HEK293 (cell line): ENCODE measurements around the gene DHRS7C.

Source experiments
- CTCF ChIA-PET: fragments of 350-600 bp; formaldehyde crosslinking; extraction: SDS; loops from one replicate; lab custom pipeline; 2021; ENCODE audit warnings: antibody characterized with exemption; lab: Yijun Ruan, JAX
- POLR2A ChIA-PET: fragments of 300-600 bp; formaldehyde crosslinking; extraction: SDS; loops from one replicate; lab custom pipeline; 2020; ENCODE audit warnings: antibody characterized with exemption, inconsistent platforms; lab: Yijun Ruan, JAX
- H3K27ac ChIP-seq: fragments of 200-500 bp; sonication (Bioruptor generic); 2 replicates; pipeline ENCODE4 v1.5.1; 2014; ENCODE audit warnings: low read depth, low read length, control low read depth, inconsistent platforms; ENCODE audit errors: extremely low read depth
- H3K36me3 ChIP-seq, 2 experiments: fragments of 200-500 bp in 1 of 2; sonication (Bioruptor generic) in 1 of 2; 1 replicate in 1 of 2; 2 replicates in 1 of 2; pipeline ENCODE4 v1.5.1; 2014 to 2017; ENCODE audit warnings: inconsistent platforms in 2 of 2, low read length in 2 of 2; ENCODE audit not compliant: control insufficient read depth in 2 of 2, insufficient read depth in 1 of 2
- H3K4me1 ChIP-seq: fragments of 200-500 bp; sonication (Bioruptor generic); 2 replicates; pipeline ENCODE4 v1.5.1; 2014; ENCODE audit warnings: mild to moderate bottlenecking, low read length, inconsistent platforms; ENCODE audit not compliant: control insufficient read depth, insufficient read depth
- H3K4me3 ChIP-seq: 2 replicates; pipeline ENCODE4 v1.5.1; 2011; ENCODE audit warnings: low read depth, mild to moderate bottlenecking, control low read depth, low read length, moderate library complexity
- H3K9me3 ChIP-seq: fragments of 200-500 bp; sonication (Bioruptor generic); 2 replicates; pipeline ENCODE4 v1.5.1; 2014; ENCODE audit warnings: low read depth, low read length, inconsistent platforms; ENCODE audit not compliant: control insufficient read depth, insufficient read depth
- CTCF ChIP-seq: fragments of 450-650 bp; formaldehyde crosslinking; IDR thresholded peaks from 2 replicates; pipeline ENCODE4 v1.5.1; 2016; ENCODE audit warnings: missing biosample characterization, missing genetic modification characterization
- GLI4 ChIP-seq: fragments of 450-650 bp; formaldehyde crosslinking; IDR thresholded peaks from 2 replicates; pipeline ENCODE4 v1.5.1; 2016; ENCODE audit warnings: missing biosample characterization, missing genetic modification characterization
- IKZF3 ChIP-seq: fragments of 450-650 bp; IDR thresholded peaks from 2 replicates; pipeline ENCODE4 v1.5.0; 2018; ENCODE audit warnings: missing biosample characterization, mild to moderate bottlenecking, missing genetic modification characterization, moderate library complexity
- KLF7 ChIP-seq: fragments of 450-650 bp; formaldehyde crosslinking; IDR thresholded peaks from 2 replicates; pipeline ENCODE4 v1.5.1; 2016; ENCODE audit warnings: missing biosample characterization, missing genetic modification characterization, borderline replicate concordance
- RBAK ChIP-seq: fragments of 450-650 bp; formaldehyde crosslinking; IDR thresholded peaks from 2 replicates; pipeline ENCODE4 v1.5.1; 2016; ENCODE audit warnings: missing biosample characterization, missing genetic modification characterization
- SP7 ChIP-seq: fragments of 450-650 bp; formaldehyde crosslinking; IDR thresholded peaks from 2 replicates; pipeline ENCODE4 v1.5.1; 2016; ENCODE audit warnings: missing biosample characterization, missing genetic modification characterization
- ZBTB26 ChIP-seq: fragments of 450-650 bp; formaldehyde crosslinking; optimal IDR thresholded peaks from 2 replicates; pipeline ENCODE3; 2016; ENCODE audit warnings: missing biosample characterization, mild to moderate bottlenecking, missing genetic modification characterization
- ZNF175 ChIP-seq: fragments of 450-650 bp; formaldehyde crosslinking; IDR thresholded peaks from 2 replicates; pipeline ENCODE4 v1.5.1; 2016; ENCODE audit warnings: missing biosample characterization, missing genetic modification characterization
- ZNF221 ChIP-seq: fragments of 450-650 bp; formaldehyde crosslinking; IDR thresholded peaks from 2 replicates; pipeline ENCODE4 v1.5.1; 2017; ENCODE audit warnings: missing biosample characterization, missing genetic modification characterization, borderline replicate concordance
- ZNF24 ChIP-seq: fragments of 450-650 bp; formaldehyde crosslinking; IDR thresholded peaks from 2 replicates; pipeline ENCODE4 v1.5.1; 2016; ENCODE audit warnings: missing biosample characterization, missing genetic modification characterization
- ZNF362 ChIP-seq: fragments of 450-650 bp; formaldehyde crosslinking; IDR thresholded peaks from 2 replicates; pipeline ENCODE4 v1.5.1; 2016; ENCODE audit warnings: missing biosample characterization, missing genetic modification characterization
- ZNF398 ChIP-seq: fragments of 450-650 bp; formaldehyde crosslinking; IDR thresholded peaks from 2 replicates; pipeline ENCODE4 v1.5.1; 2017; ENCODE audit warnings: missing biosample characterization, missing genetic modification characterization
- ZNF529 ChIP-seq: fragments of 450-650 bp; formaldehyde crosslinking; IDR thresholded peaks from 2 replicates; pipeline ENCODE4 v1.5.1; 2017; ENCODE audit warnings: missing genetic modification characterization, missing biosample characterization; ENCODE audit not compliant: insufficient replicate concordance
- ZNF610 ChIP-seq: fragments of 450-650 bp; formaldehyde crosslinking; IDR thresholded peaks from 2 replicates; pipeline ENCODE4 v1.5.1; 2016; ENCODE audit warnings: missing biosample characterization, missing genetic modification characterization, borderline replicate concordance
- ZNF626 ChIP-seq: fragments of 450-650 bp; sonication (Bioruptor Pico); formaldehyde crosslinking; IDR thresholded peaks from 2 replicates; pipeline ENCODE4 v1.5.1; 2018; ENCODE audit warnings: missing biosample characterization, missing genetic modification characterization, inconsistent platforms
- ZNF654 ChIP-seq: fragments of 450-650 bp; formaldehyde crosslinking; IDR thresholded peaks from 2 replicates; pipeline ENCODE4 v1.5.1; 2016; ENCODE audit warnings: low read depth, missing biosample characterization, missing genetic modification characterization
- ZNF704 ChIP-seq: fragments of 450-650 bp; formaldehyde crosslinking; IDR thresholded peaks from 2 replicates; pipeline ENCODE4 v1.5.1; 2016; ENCODE audit warnings: missing biosample characterization, missing genetic modification characterization
- ZNF837 ChIP-seq: fragments of 450-650 bp; formaldehyde crosslinking; IDR thresholded peaks from 2 replicates; pipeline ENCODE4 v1.5.1; 2016; ENCODE audit warnings: missing biosample characterization, missing genetic modification characterization
- ZSCAN4 ChIP-seq: fragments of 450-650 bp; formaldehyde crosslinking; IDR thresholded peaks from 2 replicates; pipeline ENCODE4 v1.5.1; 2017; ENCODE audit warnings: missing biosample characterization, missing genetic modification characterization

Gene DHRS7C

GRCh38 chr17:9729034-9729650 is 62.2 kb downstream of the DHRS7C start (continued):
- TF ChIP-seq CTCF (tag by site-specific recombination) = peak; percentile 63
- TF ChIP-seq ZNF24 (tag by site-specific recombination) = no peak
- no peak for TF ChIP-seq GLI4 (tag by site-specific recombination)

GRCh38 chr17:9728564-9728963 is 62.8 kb downstream of the DHRS7C start:
- Histone ChIP-seq H3K4me3 (no peak overlapping the region), H3K4me1 (no peaks in the 10 kb centered on the region), H3K36me3 (peaks cover 0 to 9% of the 10 kb centered on the region in 2 experiments; a peak in 1 of 3 replicates), H3K27ac (no peak overlapping the region), H3K9me3 (no peaks in the 10 kb centered on the region)
- TF ChIP-seq ZNF654 (tag by site-specific recombination) (no peak), ZNF610 (tag by site-specific recombination) (no peak), ZNF626 (tag by site-specific recombination) (no peak)
- ChIA-PET POLR2A (no interaction called here), CTCF (interaction anchor here (0.5 to 4.8 kb wide), 42 partner anchors 10 to 776 kb away, joined by 3 to 30 read pairs (median 4); partner anchors contain the start of gene CFAP52)

GRCh38 chr17:9728005-9728404 is 63.4 kb downstream of the DHRS7C start:
- Histone ChIP-seq H3K9me3 (no peaks in the 10 kb centered on the region), H3K27ac (no peak overlapping the region), H3K4me1 (no peaks in the 10 kb centered on the region), H3K36me3 (peaks cover 0 to 9% of the 10 kb centered on the region in 2 experiments; a peak in 1 of 3 replicates), H3K4me3 (no peak overlapping the region)
- POLR2A ChIA-PET = no interaction called here
- no peak for TF ChIP-seq IKZF3 (tag by site-specific recombination)
- no peak for TF ChIP-seq ZNF362
- no peak for TF ChIP-seq ZNF529
- no peak for TF ChIP-seq ZNF626 (tag by site-specific recombination)
- no peak for TF ChIP-seq ZNF221
- no peak for TF ChIP-seq ZSCAN4
- no peak for TF ChIP-seq ZNF837 (tag by site-specific recombination)
- TF ChIP-seq ZNF704 (tag by site-specific recombination) = no peak
- TF ChIP-seq ZNF175 = no peak
- TF ChIP-seq ZNF398 (tag by site-specific recombination) = no peak
- TF ChIP-seq KLF7 (tag by site-specific recombination) = no peak
- no peak for TF ChIP-seq ZBTB26 (tag by site-specific recombination)
- TF ChIP-seq RBAK (tag by site-specific recombination) = no peak
- TF ChIP-seq SP7 (tag by site-specific recombination) = no peak
- CTCF ChIA-PET = interaction anchor here (0.6 to 4.8 kb wide), 27 partner anchors 10 to 775 kb away, joined by 3 to 30 read pairs (median 4); partner anchors contain the start of gene CFAP52
